HEK293T (cell line): ENCODE data around the gene CRYBG1.
"Not testable (repeated sequence)": the region's sequence is repeated elsewhere in the genome, so short reads cannot be mapped to it uniquely, and the experiment has no call there.

ENCODE experiments used
- BHLHE40 ChIP-seq: fragments of 450-650 bp; IDR thresholded peaks from 2 replicates; pipeline ENCODE4 v1.6.1; 2016; ENCODE audit warnings: mild to moderate bottlenecking, moderate library complexity, borderline replicate concordance
- CTBP1 ChIP-seq: fragments of 450-650 bp; IDR thresholded peaks from 2 replicates; pipeline ENCODE4 v1.6.1; 2016; ENCODE audit warnings: borderline replicate concordance
- ELF4 ChIP-seq: fragments of 450-650 bp; IDR thresholded peaks from 2 replicates; pipeline ENCODE4 v1.6.1; 2017; ENCODE audit warnings: antibody characterized with exemption
- FOXA1 ChIP-seq: fragments of 450-650 bp; IDR thresholded peaks from 2 replicates; pipeline ENCODE4 v1.6.1; 2016; ENCODE audit warnings: mild to moderate bottlenecking
- FOXK2 ChIP-seq: fragments of 450-650 bp; IDR thresholded peaks from 2 replicates; pipeline ENCODE4 v1.6.1; 2016; ENCODE audit warnings: mild to moderate bottlenecking
- FOXM1 ChIP-seq: fragments of 450-650 bp; IDR thresholded peaks from 2 replicates; pipeline ENCODE4 v1.6.1; 2017; ENCODE audit warnings: mild to moderate bottlenecking, borderline replicate concordance
- HDGF ChIP-seq: fragments of 450-650 bp; IDR thresholded peaks from 2 replicates; pipeline ENCODE4 v1.6.1; 2017; ENCODE audit warnings: antibody characterized with exemption, borderline replicate concordance
- L3MBTL2 ChIP-seq: fragments of 450-650 bp; conservative IDR thresholded peaks from 2 replicates; pipeline ENCODE4 v1.6.1; 2016; ENCODE audit warnings: mild to moderate bottlenecking
- NFRKB ChIP-seq: fragments of 450-650 bp; IDR thresholded peaks from 2 replicates; pipeline ENCODE4 v1.6.1; 2016; ENCODE audit warnings: mild to moderate bottlenecking, moderate library complexity
- PKNOX1 ChIP-seq: fragments of 450-650 bp; IDR thresholded peaks from 2 replicates; pipeline ENCODE4 v1.6.1; 2016
- SP1 ChIP-seq: fragments of 450-650 bp; IDR thresholded peaks from 2 replicates; pipeline ENCODE4 v1.6.1; 2017
- SUZ12 ChIP-seq: fragments of 450-650 bp; IDR thresholded peaks from 2 replicates; pipeline ENCODE4 v1.6.1; 2016; ENCODE audit warnings: mild to moderate bottlenecking
- TARDBP ChIP-seq: fragments of 450-650 bp; IDR thresholded peaks from 2 replicates; pipeline ENCODE4 v1.6.1; 2016
- ZNF384 ChIP-seq: fragments of 450-650 bp; IDR thresholded peaks from 2 replicates; pipeline ENCODE4 v1.6.1; 2016

- TF ChIP-seq L3MBTL2, FOXA1, SUZ12, SP1, ELF4, BHLHE40, TARDBP, NFRKB, HDGF, CTBP1, FOXM1, PKNOX1, ZNF384, FOXK2: not testable (repeated sequence)
These were observed 44.5 kb downstream of the CRYBG1 start for GRCh38 chr6:106405044-106405443.
